ENCODE results near the gene DOK3. TPM values are rescaled to one million over a fixed set of nuclear protein-coding genes. Genes with fewer than 3 reads are reported as not detected.

The DOK3 gene
- total and polyA plus RNA-seq, 10 of the 15 experiments (the other 5 are each of a cell fraction or from before 2014, with no cell fraction given), result 6.6 to 107 (median 52.1) TPM

GRCh38 chr5:177454397-177455035 lies 55.1 kb downstream of the DOK3 start (continued):
- TF ChIP-seq ZNF687 (IDR thresholded peaks at IDR 0.05) (peak; percentile 35; the same call in 1 of the 2 replicates), TCF7 (IDR thresholded peaks at IDR 0.05; ENCODE audit: borderline replicate concordance) (no peak), E4F1 (IDR thresholded peaks at IDR 0.05; ENCODE audit: borderline replicate concordance, partially characterized antibody) (no peak), SIN3A (IDR thresholded peaks at IDR 0.05; ENCODE audit: low read depth, low read length) (no peak; the same call in none of the 2 replicates), FOS (IDR thresholded peaks at IDR 0.05; ENCODE audit: borderline replicate concordance, extremely low read depth, insufficient read length) (no peak), RB1 (IDR thresholded peaks at IDR 0.05; ENCODE audit: borderline replicate concordance) (peak; percentile 82; the same call in 1 of the 2 replicates), BACH1 (IDR thresholded peaks at IDR 0.05; ENCODE audit: borderline replicate concordance) (peak; percentile 86), ZNF622 (IDR thresholded peaks at IDR 0.05) (no peak), RCOR1 (conservative IDR thresholded peaks at IDR 0.05; ENCODE audit: low read depth, low read length) (no peak), USF2 (IDR thresholded peaks at IDR 0.05; ENCODE audit: borderline replicate concordance, low read depth, low read length) (no peak), BRCA1 (IDR thresholded peaks at IDR 0.05; ENCODE audit: low read depth, low read length) (peak; percentile 65; the same call in 1 of the 2 replicates), E2F4 (IDR thresholded peaks at IDR 0.05; ENCODE audit: low read depth, low read length) (no peak), ATF3 (IDR thresholded peaks at IDR 0.05; ENCODE audit: borderline replicate concordance, extremely low read depth, low read depth, low read length) (no peak), SPI1 (IDR thresholded peaks at IDR 0.05; ENCODE audit: borderline replicate concordance, insufficient read depth, low read depth, low read length) (no peak), CEBPZ (IDR thresholded peaks at IDR 0.05; ENCODE audit: low read depth, low read length) (no peak), TCF3 (IDR thresholded peaks at IDR 0.05; ENCODE audit: borderline replicate concordance, insufficient read depth, low read depth, low read length) (peak; percentile 43; the same call in 1 of the 2 replicates)

Data from GM12878 (cell line).